GM12874 (cell line): ENCODE measurements around the gene SFT2D2.

Experiments
- CTCF ChIP-seq: IDR thresholded peaks from 2 replicates; pipeline ENCODE4 v1.5.1; 2011; ENCODE audit warnings: low read depth, mild to moderate bottlenecking, control low read depth, low read length, moderate library complexity; ENCODE audit not compliant: insufficient read depth

SFT2D2 gene

GRCh38 chr1:168260393-168260792 is 34.6 kb downstream of the SFT2D2 start:
- TF ChIP-seq CTCF = no peak

GRCh38 chr1:168261390-168261789 is 35.6 kb downstream of the SFT2D2 start:
- no peak for TF ChIP-seq CTCF

GRCh38 chr1:168263130-168263529 is 37.3 kb downstream of the SFT2D2 start:
- no peak for TF ChIP-seq CTCF

GRCh38 chr1:168264296-168264695 is 38.5 kb downstream of the SFT2D2 start:
- TF ChIP-seq CTCF = no peak

- TF ChIP-seq CTCF = no peak
Observed at GRCh38 chr1:168265596-168265995, 39.8 kb downstream of the SFT2D2 start.

- no peak for TF ChIP-seq CTCF
Observed at GRCh38 chr1:168266644-168267186, 40.9 kb downstream of the SFT2D2 start.

- TF ChIP-seq CTCF = no peak
Observed at GRCh38 chr1:168271636-168272035, 45.8 kb downstream of the SFT2D2 start.

GRCh38 chr1:168273575-168273974 is 47.8 kb downstream of the SFT2D2 start:
- TF ChIP-seq CTCF = no peak
